K562 (cell line): ENCODE measurements around the gene RAD52.
A peak's percentile ranks its signal among the peaks of the same experiment; 100 is the strongest.

Source experiments
- FUS ChIP-seq: fragments of 200-400 bp; formaldehyde crosslinking; optimal IDR thresholded peaks from 2 replicates; pipeline ENCODE3; 2017; ENCODE audit warnings: low read depth, low read length
- KDM1A ChIP-seq, 2 experiments: fragments of 450-650 bp; IDR thresholded peaks; 2 replicates each; pipeline ENCODE4 v1.6.1; 2016; ENCODE audit warnings: mild to moderate bottlenecking in 2 of 2
- TF ChIP-seq, protein P1 (sequence below), 3 experiments: IDR thresholded peaks in 2 of 3; conservative IDR thresholded peaks in 1 of 3; 2 replicates each; pipeline ENCODE4 v1.5.1; 2011 to 2012; ENCODE audit warnings: low read length in 3 of 3, mild to moderate bottlenecking in 3 of 3, control low read depth in 2 of 3, improper control_type of control experiment in 1 of 3, inconsistent platforms in 1 of 3, low read depth in 1 of 3, mixed read lengths in 1 of 3, moderate library complexity in 1 of 3; ENCODE audit not compliant: insufficient read depth in 2 of 3

- TF ChIP-seq, protein P1, sequence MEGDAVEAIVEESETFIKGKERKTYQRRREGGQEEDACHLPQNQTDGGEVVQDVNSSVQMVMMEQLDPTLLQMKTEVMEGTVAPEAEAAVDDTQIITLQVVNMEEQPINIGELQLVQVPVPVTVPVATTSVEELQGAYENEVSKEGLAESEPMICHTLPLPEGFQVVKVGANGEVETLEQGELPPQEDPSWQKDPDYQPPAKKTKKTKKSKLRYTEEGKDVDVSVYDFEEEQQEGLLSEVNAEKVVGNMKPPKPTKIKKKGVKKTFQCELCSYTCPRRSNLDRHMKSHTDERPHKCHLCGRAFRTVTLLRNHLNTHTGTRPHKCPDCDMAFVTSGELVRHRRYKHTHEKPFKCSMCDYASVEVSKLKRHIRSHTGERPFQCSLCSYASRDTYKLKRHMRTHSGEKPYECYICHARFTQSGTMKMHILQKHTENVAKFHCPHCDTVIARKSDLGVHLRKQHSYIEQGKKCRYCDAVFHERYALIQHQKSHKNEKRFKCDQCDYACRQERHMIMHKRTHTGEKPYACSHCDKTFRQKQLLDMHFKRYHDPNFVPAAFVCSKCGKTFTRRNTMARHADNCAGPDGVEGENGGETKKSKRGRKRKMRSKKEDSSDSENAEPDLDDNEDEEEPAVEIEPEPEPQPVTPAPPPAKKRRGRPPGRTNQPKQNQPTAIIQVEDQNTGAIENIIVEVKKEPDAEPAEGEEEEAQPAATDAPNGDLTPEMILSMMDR (IDR thresholded peaks at IDR 0.05 in 2 of 3, conservative IDR thresholded peaks at IDR 0.05 in 1 of 3; ENCODE audit: insufficient read depth in 2 of 3, low read depth in 1 of 3, low read length in 3 of 3), result 0 out of 6 replicates have a peak, but pooled peaks of 2 of the 3 experiments have one; percentile 14 to 19
- no peak for TF ChIP-seq FUS
- TF ChIP-seq KDM1A (IDR thresholded peaks at IDR 0.05), result peak; percentile 11 to 52; a peak in 2 of 4 replicates
Observed at GRCh38 chr12:868722-869121, 80.8 kb downstream of the RAD52 start.
